Osteoblast (primary cell): ENCODE data around the gene SEMA3G. TPM values are rescaled to one million over a fixed set of nuclear protein-coding genes. Genes with fewer than 3 reads are reported as not detected.

Experiments used
- DNase-seq: peaks from one replicate; pipeline ENCODE4 v3.0.0; 2011; ENCODE audit warnings: low spot score, mixed read lengths; ENCODE audit not compliant: insufficient read length; ENCODE audit errors: missing footprints
- H2AFZ ChIP-seq: 2 replicates; pipeline ENCODE4 v1.6.0; 2011; ENCODE audit warnings: mild to moderate bottlenecking, low read length
- H3K27ac ChIP-seq: 2 replicates; pipeline ENCODE4 v1.5.1; 2011; ENCODE audit warnings: mild to moderate bottlenecking, low read depth, low read length, moderate library complexity
- H3K27me3 ChIP-seq: 2 replicates; pipeline ENCODE4 v1.6.0; 2012; ENCODE audit warnings: mild to moderate bottlenecking, control low read depth, inconsistent platforms, low read length, moderate library complexity; ENCODE audit not compliant: insufficient read depth
- H3K36me3 ChIP-seq: 2 replicates; pipeline ENCODE4 v1.5.1; 2011; ENCODE audit warnings: mild to moderate bottlenecking, low read length, control low read depth, moderate library complexity; ENCODE audit not compliant: insufficient read depth
- H3K4me1 ChIP-seq: 2 replicates; pipeline ENCODE4 v1.5.1; 2011; ENCODE audit warnings: mild to moderate bottlenecking, low read length, control low read depth, moderate library complexity; ENCODE audit not compliant: insufficient read depth
- H3K4me2 ChIP-seq: 2 replicates; pipeline ENCODE4 v1.6.0; 2011; ENCODE audit warnings: mild to moderate bottlenecking, low read length; ENCODE audit not compliant: insufficient read depth
- H3K4me3 ChIP-seq: fragments of 200-600 bp; sonication (generic); 3 replicates; pipeline ENCODE4 v1.5.1; 2012; ENCODE audit warnings: mild to moderate bottlenecking, low read length, inconsistent platforms; ENCODE audit not compliant: insufficient read depth
- H3K79me2 ChIP-seq: 2 replicates; pipeline ENCODE4 v1.6.0; 2012; ENCODE audit warnings: mild to moderate bottlenecking, low read length, control low read depth, inconsistent platforms; ENCODE audit not compliant: insufficient read depth
- H3K9me3 ChIP-seq: 2 replicates; pipeline ENCODE4 v1.5.1; 2011; ENCODE audit warnings: low read depth, low read length, control low read depth
- H4K20me1 ChIP-seq: 2 replicates; pipeline ENCODE4 v1.6.0; 2012; ENCODE audit warnings: mild to moderate bottlenecking, low read length, control low read depth; ENCODE audit not compliant: insufficient read depth
- total RNA-seq: library from RNA; depleted of rRNA; stranded (reverse); fragments of >200 nt; gene quantifications from 2 replicates; pipeline ENCODE4 v1.2.3, GENCODE V29; 2012
- TF ChIP-seq, protein P1 (sequence below): IDR thresholded peaks from 2 replicates; pipeline ENCODE4 v1.5.1; 2011; ENCODE audit warnings: mild to moderate bottlenecking, low read depth, low read length, moderate library complexity; ENCODE audit errors: extremely low read depth

Gene SEMA3G
- total RNA-seq, 1 donor, result not detected

DNA sequence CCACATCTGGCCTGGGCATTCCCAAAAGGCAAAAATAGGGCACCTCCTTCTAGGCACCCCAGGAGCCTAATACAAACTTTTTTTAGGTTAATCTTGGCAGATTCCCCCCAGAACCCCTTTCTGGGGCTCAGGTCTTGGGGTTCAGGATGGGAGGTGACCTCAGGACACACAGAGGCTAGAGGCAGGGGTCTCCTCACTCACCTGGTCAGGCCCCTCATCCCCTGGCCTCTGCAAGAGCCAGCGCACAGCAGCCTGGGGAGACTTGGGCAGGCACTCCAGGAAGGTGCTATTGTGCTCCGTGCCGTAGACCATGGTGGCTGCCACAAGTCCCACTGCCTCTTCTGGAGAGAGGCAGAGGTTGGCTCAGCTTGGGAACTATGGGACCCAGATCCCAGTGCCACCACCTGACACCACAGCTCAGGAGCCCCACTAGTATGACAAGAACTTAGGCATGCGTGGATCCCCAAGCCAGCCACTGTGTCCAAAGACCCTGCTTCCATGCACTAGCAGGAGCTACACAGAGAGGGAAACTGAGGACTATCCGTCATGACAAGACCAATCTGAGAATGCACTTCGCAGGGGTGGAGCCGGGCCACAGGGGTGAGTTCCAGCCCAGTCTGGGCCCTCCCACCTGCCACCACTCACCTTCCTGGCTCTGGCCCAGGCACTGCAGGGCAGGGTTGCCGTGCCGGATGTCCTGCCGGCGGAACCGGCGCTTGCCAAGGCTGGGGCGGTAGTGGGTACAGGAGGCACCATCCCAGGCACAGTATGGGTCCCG, 7.4 kb downstream of the SEMA3G start:
- H4K20me1 ChIP-seq, result no peaks in the 10 kb centered on the region
- H3K27ac ChIP-seq, result no peak overlapping the region
- TF ChIP-seq, protein P1, sequence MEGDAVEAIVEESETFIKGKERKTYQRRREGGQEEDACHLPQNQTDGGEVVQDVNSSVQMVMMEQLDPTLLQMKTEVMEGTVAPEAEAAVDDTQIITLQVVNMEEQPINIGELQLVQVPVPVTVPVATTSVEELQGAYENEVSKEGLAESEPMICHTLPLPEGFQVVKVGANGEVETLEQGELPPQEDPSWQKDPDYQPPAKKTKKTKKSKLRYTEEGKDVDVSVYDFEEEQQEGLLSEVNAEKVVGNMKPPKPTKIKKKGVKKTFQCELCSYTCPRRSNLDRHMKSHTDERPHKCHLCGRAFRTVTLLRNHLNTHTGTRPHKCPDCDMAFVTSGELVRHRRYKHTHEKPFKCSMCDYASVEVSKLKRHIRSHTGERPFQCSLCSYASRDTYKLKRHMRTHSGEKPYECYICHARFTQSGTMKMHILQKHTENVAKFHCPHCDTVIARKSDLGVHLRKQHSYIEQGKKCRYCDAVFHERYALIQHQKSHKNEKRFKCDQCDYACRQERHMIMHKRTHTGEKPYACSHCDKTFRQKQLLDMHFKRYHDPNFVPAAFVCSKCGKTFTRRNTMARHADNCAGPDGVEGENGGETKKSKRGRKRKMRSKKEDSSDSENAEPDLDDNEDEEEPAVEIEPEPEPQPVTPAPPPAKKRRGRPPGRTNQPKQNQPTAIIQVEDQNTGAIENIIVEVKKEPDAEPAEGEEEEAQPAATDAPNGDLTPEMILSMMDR, result no peak
- no peaks in the 10 kb centered on the region for H3K9me3 ChIP-seq
- no peak overlapping the region for H3K4me3 ChIP-seq
- H3K27me3 ChIP-seq, result peaks cover 10% of the 10 kb centered on the region
- H3K36me3 ChIP-seq, result no peaks in the 10 kb centered on the region
- no peaks in the 10 kb centered on the region for H3K79me2 ChIP-seq
- H3K4me1 ChIP-seq, result no peaks in the 10 kb centered on the region
- peak; percentile 77 for DNase-seq
- H2AFZ ChIP-seq, result no peak overlapping the region
- H3K4me2 ChIP-seq, result no peak overlapping the region

DNA sequence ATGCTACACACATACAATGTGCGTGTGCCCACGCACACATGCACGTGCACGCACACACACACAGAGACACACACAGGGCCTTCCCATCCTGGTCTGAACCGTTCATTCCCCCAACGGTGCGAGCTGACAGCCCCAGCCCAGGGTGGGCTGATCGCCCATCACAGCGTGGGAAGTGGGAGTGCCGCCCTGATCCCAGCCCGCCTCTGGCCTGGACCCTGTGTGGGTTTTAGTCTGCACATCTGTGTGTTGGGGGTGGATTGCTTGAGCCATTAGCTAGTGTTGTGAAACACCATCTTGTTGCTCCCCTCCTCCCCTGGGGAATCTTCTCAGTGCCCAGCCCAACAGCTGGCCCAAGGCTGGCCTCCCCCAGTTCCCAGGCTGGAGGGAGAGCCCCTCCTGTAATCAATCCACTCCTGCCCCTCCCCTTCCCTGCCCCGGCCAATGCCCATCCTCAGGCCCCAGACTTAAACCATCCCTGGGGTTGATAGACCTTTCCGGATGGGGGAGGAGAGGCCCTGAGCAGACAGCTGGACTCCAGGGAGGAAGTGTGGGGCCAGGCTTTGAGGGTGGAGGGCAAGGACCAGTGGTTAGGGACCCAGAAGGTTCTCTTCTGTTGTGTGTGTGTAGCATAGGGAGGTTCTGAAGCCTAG, 8.3 kb downstream of the SEMA3G start:
- no peak overlapping the region for H3K27ac ChIP-seq
- no peak overlapping the region for H2AFZ ChIP-seq
- H3K36me3 ChIP-seq, result no peaks in the 10 kb centered on the region
- peaks cover 10% of the 10 kb centered on the region for H3K27me3 ChIP-seq
- H3K4me1 ChIP-seq, result no peaks in the 10 kb centered on the region
- TF ChIP-seq, protein P1, result no peak
- no peaks in the 10 kb centered on the region for H4K20me1 ChIP-seq
- H3K9me3 ChIP-seq, result no peaks in the 10 kb centered on the region
- H3K4me3 ChIP-seq, result no peak overlapping the region
- DNase-seq, result peak; percentile 91
- no peaks in the 10 kb centered on the region for H3K79me2 ChIP-seq
- no peak overlapping the region for H3K4me2 ChIP-seq

DNA sequence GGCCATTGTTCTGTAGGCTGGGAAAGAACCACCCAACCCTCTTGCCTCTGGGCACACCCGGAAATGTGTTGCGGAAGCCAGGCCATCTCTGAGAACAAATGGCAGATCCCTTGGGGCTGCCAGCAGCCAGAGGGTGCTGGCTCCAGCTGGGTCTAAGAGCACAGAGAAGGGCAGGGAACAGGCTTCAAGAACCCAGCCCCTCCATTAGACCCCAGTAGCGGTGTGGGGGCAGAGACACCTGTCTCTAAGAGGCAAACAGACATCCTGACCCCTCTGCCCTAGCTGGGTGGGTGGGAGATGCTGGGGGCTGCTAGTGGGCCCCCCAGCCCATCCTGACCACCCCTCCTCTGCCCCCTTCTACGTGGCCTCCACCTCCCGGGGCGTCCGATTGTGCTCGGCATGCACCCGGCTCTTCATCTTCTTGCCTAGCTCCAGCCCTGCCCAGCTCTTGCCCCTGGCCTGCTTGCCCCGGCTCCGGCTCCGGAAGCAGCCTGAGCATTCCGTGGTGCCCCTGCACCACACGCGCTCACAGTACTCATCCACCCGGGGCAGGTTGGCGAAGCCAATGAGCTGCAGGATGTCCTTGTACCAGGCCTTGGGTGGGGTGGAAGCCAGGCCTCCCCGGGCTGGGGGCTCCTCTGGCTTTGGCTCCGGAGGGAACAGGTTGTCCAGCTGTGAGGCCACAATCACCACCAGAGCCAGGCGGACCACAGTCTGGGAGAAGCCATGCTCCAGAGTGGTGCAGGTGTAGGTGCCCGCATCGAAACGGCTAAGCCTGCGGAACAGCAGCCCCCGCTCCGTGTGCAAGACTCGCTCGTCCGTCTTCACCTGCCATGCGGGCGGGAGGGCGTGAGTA, 9.4 kb downstream of the SEMA3G start:
- Histone ChIP-seq H3K4me1 (no peaks in the 10 kb centered on the region), H3K36me3 (no peaks in the 10 kb centered on the region), H3K79me2 (no peaks in the 10 kb centered on the region), H3K9me3 (no peaks in the 10 kb centered on the region), H3K27me3 (peaks cover 10% of the 10 kb centered on the region), H2AFZ (no peak overlapping the region), H3K27ac (no peak overlapping the region), H3K4me2 (no peak overlapping the region), H3K4me3 (no peak overlapping the region), H4K20me1 (no peaks in the 10 kb centered on the region)
- TF ChIP-seq, protein P1, result no peak
- peak; percentile 73 for DNase-seq
